ENCODE measurements around the gene ALG14.

ALG14 gene

GRCh38 chr1:94971491-94971924 is 101.2 kb downstream of the ALG14 start:
- H3K27ac ChIP-seq: no peak overlapping the region
- TF ChIP-seq CTCF (conservative IDR thresholded peaks at IDR 0.05): no peak

GRCh38 chr1:94970783-94971182 is 102.0 kb downstream of the ALG14 start:
- no peak overlapping the region for H3K27ac ChIP-seq
- TF ChIP-seq CTCF (conservative IDR thresholded peaks at IDR 0.05): no peak

- H3K27ac ChIP-seq: no peak overlapping the region
- no peak for TF ChIP-seq CTCF (conservative IDR thresholded peaks at IDR 0.05)
Measured at GRCh38 chr1:94969137-94969536, 103.6 kb downstream of the ALG14 start.

- TF ChIP-seq CTCF (conservative IDR thresholded peaks at IDR 0.05): no peak
- H3K27ac ChIP-seq: no peak overlapping the region
Measured at GRCh38 chr1:94966033-94966432, 106.7 kb downstream of the ALG14 start.

- peak overlapping the region; percentile 83 for H3K27ac ChIP-seq
- no peak for TF ChIP-seq CTCF (conservative IDR thresholded peaks at IDR 0.05)
Measured at GRCh38 chr1:94963864-94964263, 108.9 kb downstream of the ALG14 start.

- no peak for TF ChIP-seq CTCF (conservative IDR thresholded peaks at IDR 0.05)
- peak overlapping the region; percentile 83 for H3K27ac ChIP-seq
Measured at GRCh38 chr1:94962409-94963265, 110.1 kb downstream of the ALG14 start.

GRCh38 chr1:94961988-94962387 is 110.8 kb downstream of the ALG14 start:
- TF ChIP-seq CTCF (conservative IDR thresholded peaks at IDR 0.05): no peak
- peak overlapping the region; percentile 83 for H3K27ac ChIP-seq
